ENCODE measurements around the gene EVC. TPM values are rescaled to one million over a fixed set of nuclear protein-coding genes. Genes with fewer than 3 reads are reported as not detected.
"Not testable (repeated sequence)": the region's sequence is repeated elsewhere in the genome, so short reads cannot be mapped to it uniquely, and the experiment has no call there.

The EVC gene
- total RNA-seq, 1 experiment from 2014 or later = 17.3 TPM

- no peak overlapping the region for H3K4me3 ChIP-seq (ENCODE audit: low read depth, low read length, poor library complexity, severe bottlenecking)
- POLR2A ChIA-PET (ENCODE audit: low non-redundant PET) = no interaction called here
- DNase-seq (ENCODE audit: low spot score) = no peak
- CTCF ChIA-PET = no interaction called here
- H3K27me3 ChIP-seq (replicated peaks; ENCODE audit: insufficient read depth, low read depth, low read length, poor library complexity) = no peaks in the 10 kb centered on the region
- no peaks in the 10 kb centered on the region for H3K9me3 ChIP-seq (ENCODE audit: low read depth, low read length, poor library complexity, severe bottlenecking)
- no peak overlapping the region for H3K27ac ChIP-seq (ENCODE audit: low read depth, low read length, poor library complexity, severe bottlenecking)
- no peaks in the 10 kb centered on the region for H3K4me1 ChIP-seq (ENCODE audit: insufficient read depth, low read length, poor library complexity, severe bottlenecking)
- H3K36me3 ChIP-seq (ENCODE audit: insufficient read depth, low read length, poor library complexity, severe bottlenecking) = no peaks in the 10 kb centered on the region
- intact Hi-C loops (cut with micrococcal nuclease; ENCODE audit: unreplicated experiment) = no loop called here
- TF ChIP-seq CTCF (conservative IDR thresholded peaks at IDR 0.05; ENCODE audit: low read depth, low read length) (no peak), EZH2 (IDR thresholded peaks at IDR 0.05; ENCODE audit: borderline replicate concordance, low read depth, low read length, poor library complexity, severe bottlenecking) (no peak)
- BruUV-seq (replicated peaks) = no TSS peak
These were observed 11.3 kb downstream of the EVC start for GRCh38 chr4:5722328-5722727.

GRCh38 chr4:5724377-5724776, 13.4 kb downstream of the EVC start:
- H3K4me1 ChIP-seq (ENCODE audit: insufficient read depth, low read length, poor library complexity, severe bottlenecking) = no peaks in the 10 kb centered on the region
- H3K27me3 ChIP-seq (replicated peaks; ENCODE audit: insufficient read depth, low read depth, low read length, poor library complexity) = no peaks in the 10 kb centered on the region
- DNase-seq (ENCODE audit: low spot score) = no peak
- no peak overlapping the region for H3K4me3 ChIP-seq (ENCODE audit: low read depth, low read length, poor library complexity, severe bottlenecking)
- ChIA-PET CTCF (no interaction called here), POLR2A (ENCODE audit: low non-redundant PET) (no interaction called here)
- H3K27ac ChIP-seq (ENCODE audit: low read depth, low read length, poor library complexity, severe bottlenecking) = no peak overlapping the region
- intact Hi-C loops (cut with micrococcal nuclease; ENCODE audit: unreplicated experiment) = no loop called here
- BruUV-seq (replicated peaks) = no TSS peak
- TF ChIP-seq EZH2 (IDR thresholded peaks at IDR 0.05; ENCODE audit: borderline replicate concordance, low read depth, low read length, poor library complexity, severe bottlenecking) (no peak), CTCF (conservative IDR thresholded peaks at IDR 0.05; ENCODE audit: low read depth, low read length) (no peak)
- no peaks in the 10 kb centered on the region for H3K36me3 ChIP-seq (ENCODE audit: insufficient read depth, low read length, poor library complexity, severe bottlenecking)
- H3K9me3 ChIP-seq (ENCODE audit: low read depth, low read length, poor library complexity, severe bottlenecking) = no peaks in the 10 kb centered on the region

DNA sequence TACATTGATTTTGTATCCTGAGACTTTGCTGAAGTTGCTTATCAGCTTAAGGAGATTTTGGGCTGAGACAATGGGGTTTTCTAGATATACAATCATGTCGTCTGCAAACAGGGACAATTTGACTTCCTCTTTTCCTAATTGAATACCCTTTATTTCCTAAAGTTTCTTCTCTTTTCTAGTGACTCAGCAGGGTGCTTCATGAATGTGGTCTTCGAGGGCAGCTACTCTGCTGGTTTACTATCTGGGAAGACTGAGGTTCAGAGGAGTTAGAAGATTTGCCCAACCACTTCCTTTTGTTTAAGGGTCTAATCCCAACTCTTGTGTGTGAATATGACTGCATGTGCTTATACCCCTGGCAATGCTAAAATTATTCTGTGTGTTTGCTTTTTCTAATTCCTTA, 17.4 kb downstream of the EVC start:
- BruUV-seq (replicated peaks); H3K27me3 ChIP-seq (replicated peaks; ENCODE audit: insufficient read depth, low read depth, low read length, poor library complexity); intact Hi-C loops (cut with micrococcal nuclease; ENCODE audit: unreplicated experiment); DNase-seq (ENCODE audit: low spot score); POLR2A ChIA-PET (ENCODE audit: low non-redundant PET); H3K4me3 ChIP-seq (ENCODE audit: low read depth, low read length, poor library complexity, severe bottlenecking); H3K4me1 ChIP-seq (ENCODE audit: insufficient read depth, low read length, poor library complexity, severe bottlenecking); CTCF ChIA-PET; H3K9me3 ChIP-seq (ENCODE audit: low read depth, low read length, poor library complexity, severe bottlenecking); H3K27ac ChIP-seq (ENCODE audit: low read depth, low read length, poor library complexity, severe bottlenecking): not testable (repeated sequence)
- peaks cover 13% of the 10 kb centered on the region for H3K36me3 ChIP-seq (ENCODE audit: insufficient read depth, low read length, poor library complexity, severe bottlenecking)

DNA sequence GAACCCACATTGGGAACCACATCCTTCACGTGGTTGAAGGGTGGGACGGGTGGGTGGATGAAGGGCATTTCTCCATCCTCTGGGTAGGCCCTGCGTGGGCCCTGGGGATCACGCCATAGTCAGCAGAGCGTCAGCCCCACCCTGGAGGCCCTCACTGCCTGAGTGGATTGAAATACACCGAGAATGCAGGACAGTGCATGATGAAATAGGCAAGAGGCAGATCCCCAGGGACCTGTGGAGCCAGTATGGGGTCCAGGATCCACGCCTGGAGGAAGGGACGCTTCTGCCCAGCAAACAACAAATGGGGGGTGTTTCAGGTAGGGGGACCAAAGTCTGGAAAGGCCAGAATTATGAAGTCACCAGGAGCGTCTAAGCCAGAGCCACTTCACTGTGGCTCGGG, 19.4 kb downstream of the EVC start:
- H3K36me3 ChIP-seq (ENCODE audit: insufficient read depth, low read length, poor library complexity, severe bottlenecking) = peaks cover 20% of the 10 kb centered on the region
- ChIA-PET POLR2A (ENCODE audit: low non-redundant PET) (no interaction called here), CTCF (no interaction called here)
- H3K4me1 ChIP-seq (ENCODE audit: insufficient read depth, low read length, poor library complexity, severe bottlenecking) = no peaks in the 10 kb centered on the region
- H3K4me3 ChIP-seq (ENCODE audit: low read depth, low read length, poor library complexity, severe bottlenecking) = no peak overlapping the region
- no TSS peak for BruUV-seq (replicated peaks)
- no peaks in the 10 kb centered on the region for H3K9me3 ChIP-seq (ENCODE audit: low read depth, low read length, poor library complexity, severe bottlenecking)
- TF ChIP-seq CTCF (conservative IDR thresholded peaks at IDR 0.05; ENCODE audit: low read depth, low read length) = no peak
- no peak overlapping the region for H3K27ac ChIP-seq (ENCODE audit: low read depth, low read length, poor library complexity, severe bottlenecking)
- no peak for DNase-seq (ENCODE audit: low spot score)
- intact Hi-C loops (cut with micrococcal nuclease; ENCODE audit: unreplicated experiment) = no loop called here
- no peaks in the 10 kb centered on the region for H3K27me3 ChIP-seq (replicated peaks; ENCODE audit: insufficient read depth, low read depth, low read length, poor library complexity)
